HG03066 (cell line): ENCODE data around the gene PRIM2.
A peak's percentile ranks its signal among the peaks of the same experiment; 100 is the strongest.
"Not testable (repeated sequence)": the region's sequence is repeated elsewhere in the genome, so short reads cannot be mapped to it uniquely, and the experiment has no call there.

Experiments used
- ATAC-seq: cut with Tn5 transposase; IDR thresholded peaks from one replicate; pipeline ENCODE4 v1.9.1; 2021; ENCODE audit warnings: low read depth; ENCODE audit not compliant: unreplicated experiment

The PRIM2 gene

DNA sequence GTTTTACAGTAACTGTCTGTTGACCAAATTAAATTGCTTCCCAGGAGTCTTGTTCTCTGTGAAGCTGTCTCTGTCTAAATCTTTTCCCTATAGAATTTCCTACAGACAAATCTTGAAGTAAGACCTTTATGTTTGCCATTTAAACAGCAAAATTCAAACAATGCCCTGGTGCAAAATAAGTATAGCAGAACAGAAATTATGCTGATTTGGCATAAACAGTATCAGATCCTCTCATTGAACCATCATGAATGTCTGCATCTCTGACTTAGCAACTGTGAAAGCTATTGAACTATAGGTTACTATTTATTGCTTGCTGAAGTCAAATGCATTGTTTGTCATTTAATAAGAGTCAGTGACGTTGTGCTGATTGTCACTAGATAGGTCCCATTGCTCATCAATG, 123.3 kb downstream of the PRIM2 start:
- not testable (repeated sequence) for ATAC-seq

DNA sequence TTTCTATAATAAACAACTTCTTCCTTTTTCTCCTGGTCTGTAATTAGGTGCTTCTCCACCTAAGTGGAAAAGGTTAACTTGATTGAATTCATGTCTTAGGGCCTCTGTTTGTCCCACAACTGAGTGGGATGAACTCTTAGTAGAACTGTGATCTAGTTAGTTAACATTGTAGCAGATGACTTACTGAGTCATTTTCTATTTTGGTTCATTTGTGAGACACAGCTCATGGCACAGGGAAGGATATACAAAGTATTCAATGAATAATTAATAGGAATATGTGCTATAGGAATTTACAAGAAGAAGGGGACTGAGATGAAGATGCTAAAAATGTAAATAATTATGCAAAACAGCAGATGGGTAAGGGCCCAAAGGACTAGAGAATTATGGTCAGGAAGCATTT, 124.7 kb downstream of the PRIM2 start:
- not testable (repeated sequence) for ATAC-seq

DNA sequence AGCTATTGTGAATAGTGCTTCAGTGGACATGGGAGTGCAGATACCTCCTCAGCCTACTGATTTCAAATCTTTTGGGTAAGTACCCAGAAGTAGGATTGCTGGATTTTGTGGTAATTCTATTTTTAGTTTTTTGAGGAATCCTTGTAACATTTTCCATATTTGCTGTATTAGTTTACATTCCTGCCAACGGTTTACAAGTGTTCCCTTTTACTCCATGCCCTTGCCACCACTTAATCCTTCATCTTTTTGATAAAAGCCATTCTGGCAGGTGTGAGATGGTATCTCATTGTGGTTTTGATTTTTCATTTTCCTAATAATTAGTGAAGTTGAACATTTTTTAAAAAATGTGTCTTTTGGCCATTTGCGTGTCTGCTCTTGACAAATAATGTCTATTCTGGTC, 125.8 kb downstream of the PRIM2 start:
- not testable (repeated sequence) for ATAC-seq

DNA sequence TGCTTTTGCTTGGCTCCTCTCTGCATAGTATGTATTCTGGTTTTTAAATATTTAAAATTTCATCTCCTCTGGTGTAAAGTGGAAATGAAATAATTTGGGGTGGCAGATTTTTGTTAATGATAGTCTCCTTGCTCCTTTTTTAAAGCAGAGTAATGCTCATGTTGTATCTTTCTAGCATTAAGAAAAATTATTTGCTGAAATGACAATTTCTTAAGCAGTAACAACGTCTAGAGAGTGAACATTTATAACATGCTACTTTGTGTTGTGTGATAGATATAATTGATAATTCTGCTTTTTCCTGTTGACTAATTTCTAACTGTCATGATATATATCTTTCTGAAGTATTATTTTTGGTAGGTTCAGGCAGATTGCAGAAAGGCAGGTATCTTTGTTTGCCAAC, 127.4 kb downstream of the PRIM2 start:
- ATAC-seq = not testable (repeated sequence)

DNA sequence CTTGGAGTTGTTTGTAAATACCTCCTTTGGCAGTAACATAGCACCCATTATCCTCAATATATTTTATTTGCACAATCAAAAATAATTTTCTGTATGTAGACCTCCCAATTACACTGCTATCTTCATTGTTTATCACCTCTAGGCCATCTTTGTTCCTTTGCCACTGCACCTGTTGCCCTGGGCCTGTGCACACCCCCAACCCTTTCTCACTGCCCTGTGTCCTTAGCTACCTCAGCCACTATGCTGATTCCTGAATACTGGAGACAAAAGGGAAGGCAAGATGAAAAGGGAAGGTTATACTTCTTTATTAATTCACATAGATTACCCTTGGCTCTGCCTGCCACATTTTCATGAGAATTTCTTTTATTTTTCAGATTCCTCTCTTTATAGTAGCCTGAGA, 127.9 kb downstream of the PRIM2 start:
- ATAC-seq = peak; percentile 45

DNA sequence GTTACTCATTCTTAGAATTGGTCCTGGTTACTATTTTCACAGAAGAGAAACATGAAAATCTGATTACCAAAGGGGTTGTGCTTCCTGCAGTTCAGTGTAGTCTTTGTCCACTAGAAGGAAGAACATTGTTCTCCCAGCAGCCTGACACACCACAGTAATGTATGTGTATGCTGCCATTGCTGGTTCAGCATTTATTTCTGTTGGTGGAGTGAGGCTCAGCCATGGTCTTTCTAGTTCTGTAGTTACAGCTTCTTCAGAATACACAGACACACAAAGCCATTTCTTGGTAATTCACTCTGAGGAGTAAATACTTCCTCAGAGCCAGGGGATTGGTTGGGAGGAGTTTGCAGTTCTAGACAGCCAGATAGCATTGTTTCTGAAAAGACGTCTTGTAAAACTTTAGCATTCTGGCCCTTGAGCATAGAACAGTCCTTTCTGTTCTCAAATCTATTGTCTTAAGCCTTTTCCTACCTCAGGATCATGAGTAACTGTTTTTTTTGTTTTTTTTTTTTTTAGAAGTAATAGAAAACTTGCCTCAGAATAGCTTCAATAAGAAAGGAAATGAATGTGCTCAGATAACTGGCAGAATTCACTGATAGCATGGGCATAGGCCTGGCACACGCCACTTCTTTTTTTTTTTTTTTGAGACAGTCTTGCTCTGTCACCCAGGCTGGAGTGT, 128.5 kb downstream of the PRIM2 start:
- ATAC-seq = peak; percentile 70

DNA sequence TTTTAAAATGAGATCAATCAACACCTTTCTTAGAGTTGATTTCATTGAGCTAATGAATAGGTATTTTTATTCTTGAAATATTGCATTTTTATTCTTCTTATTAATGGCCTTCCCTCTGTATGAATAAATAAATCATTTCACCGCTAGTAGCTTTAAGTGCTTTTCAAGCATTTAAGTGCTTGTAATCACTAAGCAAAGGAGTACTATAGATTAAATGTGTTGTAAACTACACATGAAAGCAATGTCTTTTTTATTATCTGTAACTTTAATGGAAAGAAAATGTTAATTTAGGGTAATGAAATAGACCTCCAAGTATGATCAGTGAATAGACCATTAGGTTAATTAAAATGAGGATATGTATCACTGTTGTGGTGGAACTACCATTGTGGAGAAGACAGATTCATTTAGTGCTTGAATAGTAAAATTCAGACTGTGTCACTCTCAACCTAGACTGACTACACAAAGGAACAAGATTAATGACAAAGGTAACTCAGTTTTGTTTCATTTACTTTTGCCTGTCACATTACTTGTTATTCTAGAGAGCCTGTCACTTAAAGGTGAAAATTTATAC, 132.2 kb downstream of the PRIM2 start:
- not testable (repeated sequence) for ATAC-seq

DNA sequence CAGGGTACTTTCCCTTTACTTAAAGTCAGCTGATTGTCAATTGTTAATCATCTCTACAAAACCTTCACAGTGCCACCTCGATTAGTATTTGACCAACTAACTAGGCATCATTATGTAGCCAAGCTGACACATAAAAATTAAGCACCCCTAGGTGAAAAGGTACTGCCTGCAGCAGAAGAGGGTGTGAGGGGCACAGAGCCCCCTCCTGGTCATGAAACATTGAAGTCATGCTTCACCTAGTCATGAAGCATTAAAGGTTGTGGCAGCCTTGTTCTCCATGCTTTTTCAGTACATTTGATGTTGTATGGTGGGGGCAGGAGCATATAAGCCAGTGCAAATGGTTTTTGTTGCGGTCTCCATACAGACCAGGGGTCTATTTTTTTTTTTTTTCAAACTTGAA, 142.4 kb downstream of the PRIM2 start:
- not testable (repeated sequence) for ATAC-seq

DNA sequence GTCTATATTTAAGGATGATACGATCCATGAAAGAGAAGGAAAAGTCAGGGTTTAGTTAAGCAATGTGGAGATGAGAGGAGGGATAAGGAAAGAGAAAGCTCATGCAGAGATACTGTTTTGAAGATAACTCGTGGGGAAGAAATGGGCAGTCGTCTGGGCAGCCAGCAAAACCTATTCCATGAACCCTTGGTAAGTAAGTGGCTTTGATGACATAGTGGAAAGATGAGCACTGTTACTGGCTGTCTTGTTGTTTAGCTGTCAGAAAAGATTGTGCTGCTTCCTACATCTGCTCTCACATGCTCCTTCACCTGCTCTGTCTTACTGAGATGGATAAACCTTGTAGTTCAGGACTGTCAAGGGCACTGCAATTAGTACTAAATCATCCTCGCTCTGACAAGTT, 143.6 kb downstream of the PRIM2 start:
- ATAC-seq = not testable (repeated sequence)

DNA sequence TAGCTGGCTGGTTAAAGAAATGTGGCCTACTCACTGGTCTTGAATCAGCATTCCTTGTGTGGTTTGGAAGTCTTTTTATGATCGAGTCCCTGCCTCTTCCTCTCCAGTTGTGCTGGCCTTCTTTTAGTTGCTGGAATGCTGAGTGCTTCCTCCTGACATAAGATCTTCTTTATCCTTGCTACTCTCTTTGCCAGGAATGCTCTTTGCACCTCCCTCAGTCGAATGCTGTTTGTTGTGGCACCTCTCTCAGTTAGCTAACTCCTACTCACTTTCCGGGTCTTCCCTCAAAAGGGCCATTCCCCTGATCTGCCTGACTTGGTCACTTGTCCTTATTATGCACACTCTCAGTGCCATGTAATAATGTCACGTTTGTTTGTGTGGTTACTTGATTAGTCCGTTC, 146.4 kb downstream of the PRIM2 start:
- ATAC-seq = not testable (repeated sequence)

DNA sequence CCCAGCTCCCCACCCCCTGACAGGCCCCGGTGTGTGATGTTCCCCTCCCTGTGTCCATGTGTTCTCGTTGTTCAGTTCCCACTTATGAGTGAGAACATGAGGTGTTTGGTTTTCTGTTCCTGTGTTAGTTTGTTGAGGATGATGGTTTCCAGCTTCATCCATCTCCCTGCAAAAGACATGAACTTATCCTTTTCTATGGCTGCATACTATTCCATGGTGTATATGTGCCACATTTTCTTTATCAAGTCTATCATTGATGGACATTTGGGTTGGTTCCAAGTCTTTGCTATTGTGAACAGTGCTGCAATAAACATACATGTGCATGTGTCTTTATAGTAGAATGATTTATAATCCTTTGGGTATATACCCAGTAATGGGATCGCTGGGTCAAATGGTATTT, 148.5 kb downstream of the PRIM2 start:
- not testable (repeated sequence) for ATAC-seq

DNA sequence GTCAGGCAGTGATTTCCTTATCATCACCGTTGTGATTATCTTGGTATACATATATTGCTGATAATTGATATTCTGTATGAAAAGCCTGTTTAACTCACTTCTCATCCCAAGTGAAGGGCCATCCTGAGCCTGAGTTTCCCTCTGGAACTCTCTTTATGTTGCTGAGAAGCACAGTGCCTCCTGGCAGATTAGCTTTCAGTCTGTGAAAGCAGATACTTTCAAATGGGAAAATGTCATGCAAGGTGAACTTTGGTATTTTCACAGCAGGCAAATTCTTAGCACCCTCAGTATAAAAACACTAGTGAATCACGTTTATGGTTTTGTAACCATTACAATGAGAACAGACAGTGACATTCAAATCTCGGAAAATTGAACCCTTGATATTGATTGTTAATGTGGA, 151.6 kb downstream of the PRIM2 start:
- ATAC-seq = no peak

DNA sequence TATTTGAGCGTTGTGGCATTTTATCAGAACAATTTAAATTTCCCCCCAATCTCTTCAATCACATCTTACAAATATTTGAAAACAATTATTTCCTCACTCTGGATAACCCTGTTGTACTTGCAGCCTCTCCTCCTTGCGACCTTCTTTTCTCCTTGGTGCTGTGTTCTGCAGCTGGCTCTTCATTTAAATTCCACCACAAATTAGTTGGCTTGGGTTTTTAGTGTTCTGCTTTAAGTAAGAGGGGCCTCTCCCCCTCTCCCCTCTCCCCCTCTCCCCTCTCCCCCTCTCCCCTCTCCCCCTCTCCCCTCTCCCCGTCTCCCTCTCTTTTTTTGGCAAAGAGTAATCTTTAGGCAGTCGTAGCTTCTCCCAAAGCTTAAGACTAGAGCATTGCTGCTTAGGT, 152.7 kb downstream of the PRIM2 start:
- ATAC-seq = not testable (repeated sequence)

DNA sequence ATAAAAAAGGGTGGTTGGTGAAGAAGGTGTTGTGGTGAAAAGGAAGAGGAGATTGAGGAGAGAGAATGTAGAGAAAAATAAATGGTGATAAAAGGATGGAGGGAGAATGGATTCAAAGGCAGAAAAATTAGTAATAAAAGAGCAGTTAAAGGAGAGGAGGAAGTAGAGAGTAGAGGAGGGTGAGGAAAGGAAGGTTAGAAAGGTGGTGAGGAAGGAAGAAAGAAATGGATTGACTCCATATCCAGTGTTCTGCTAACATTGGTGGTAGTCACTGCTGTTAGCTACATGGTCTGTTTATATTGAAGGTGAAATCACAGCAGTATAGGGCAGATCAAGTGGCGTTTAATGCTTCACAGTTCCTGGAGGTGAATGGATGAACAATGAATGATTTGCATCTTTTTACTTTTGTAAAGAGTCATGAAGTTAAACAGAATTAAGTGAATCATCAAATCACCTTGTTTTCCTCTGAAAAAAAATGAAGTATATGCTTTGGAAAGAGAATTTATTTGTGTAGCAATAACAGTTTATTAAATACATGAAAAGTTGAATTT, 154.0 kb downstream of the PRIM2 start:
- ATAC-seq = not testable (repeated sequence)

DNA sequence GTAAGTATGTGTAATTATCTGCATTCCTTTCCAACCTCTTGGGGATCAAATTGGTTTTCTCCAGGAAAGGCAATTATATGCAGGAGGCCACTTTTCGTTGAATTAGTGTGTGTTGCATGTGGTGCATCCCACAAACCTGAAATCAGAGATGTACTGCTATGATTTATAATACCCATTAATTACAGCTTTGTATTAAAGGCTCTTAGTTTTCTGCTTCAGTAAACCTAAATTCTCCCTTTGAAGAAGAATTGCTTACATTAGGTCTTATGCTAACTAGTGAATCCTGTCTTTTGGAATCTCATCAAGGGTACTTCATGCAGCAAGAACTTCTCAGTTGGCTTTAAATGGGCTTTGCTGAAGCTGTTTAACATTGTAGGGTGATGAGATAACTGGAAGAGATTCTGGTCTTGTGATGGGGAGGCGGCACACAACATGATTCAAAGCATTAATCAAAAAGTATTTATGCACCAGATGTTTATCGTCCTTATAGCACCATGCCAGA, 155.5 kb downstream of the PRIM2 start:
- ATAC-seq = not testable (repeated sequence)

DNA sequence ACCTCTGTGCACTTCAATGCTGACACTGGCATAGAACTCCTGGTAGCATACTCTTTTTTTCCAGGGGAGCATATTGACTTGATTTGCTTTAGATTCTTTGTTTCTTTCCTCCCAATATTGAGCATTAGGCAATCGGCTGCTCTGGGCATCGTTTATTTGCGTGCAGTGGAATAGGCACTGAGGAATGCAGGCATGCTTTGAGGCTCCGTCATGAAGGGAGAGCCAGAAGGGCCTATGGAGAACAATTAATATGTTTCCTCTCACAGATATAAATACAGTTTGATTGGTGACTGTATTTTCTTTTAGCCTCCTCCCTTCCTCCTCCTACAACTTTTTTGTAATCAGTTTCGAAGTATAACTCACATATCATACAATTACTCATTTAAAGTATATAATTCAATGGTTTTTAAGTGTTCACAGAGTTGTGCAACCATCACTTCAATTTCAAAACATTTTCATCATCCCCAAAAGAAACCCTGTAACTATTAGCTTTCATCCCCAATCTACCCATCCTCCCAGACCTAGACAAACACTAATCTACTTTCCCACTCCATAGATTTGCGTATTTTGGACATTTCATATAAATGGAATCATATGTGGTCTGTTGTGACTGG, 157.5 kb downstream of the PRIM2 start:
- ATAC-seq = not testable (repeated sequence)

DNA sequence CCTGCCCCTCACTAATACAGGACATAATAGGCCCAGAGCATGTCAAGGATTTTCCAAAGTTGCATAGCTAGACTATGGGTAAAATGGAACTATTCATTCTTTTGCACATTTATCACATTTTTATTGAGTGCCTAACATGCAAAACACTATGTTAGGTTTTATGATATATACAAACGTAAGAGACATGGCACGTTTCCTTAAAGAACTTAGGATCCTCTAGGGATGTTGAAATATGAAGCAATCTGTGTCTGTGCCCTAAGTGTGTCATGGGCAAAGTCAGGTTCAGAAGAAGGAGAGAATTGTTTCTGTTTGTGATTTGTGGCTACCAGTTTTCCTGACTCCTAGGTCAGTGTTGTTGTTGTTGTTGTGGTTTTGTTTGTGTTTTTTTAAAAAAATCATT, 158.2 kb downstream of the PRIM2 start:
- not testable (repeated sequence) for ATAC-seq

DNA sequence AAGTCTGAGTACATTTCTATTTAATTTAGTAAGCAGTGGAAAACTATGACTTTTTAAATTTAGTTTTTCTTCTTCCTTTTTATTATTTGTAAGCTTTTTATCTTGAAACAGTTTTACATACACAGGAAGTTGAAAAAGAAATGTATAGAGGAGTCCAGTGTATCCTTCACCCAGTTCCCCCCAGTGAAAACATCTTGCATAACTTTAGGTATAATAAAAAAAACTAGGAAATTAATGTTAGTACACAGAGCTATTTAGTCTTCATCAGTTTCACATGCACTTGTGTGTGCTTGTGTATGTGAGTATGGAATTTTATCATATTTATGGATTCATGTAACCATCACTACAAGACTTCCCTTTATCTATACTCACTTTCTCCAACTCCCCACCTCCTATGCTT, 162.8 kb downstream of the PRIM2 start:
- not testable (repeated sequence) for ATAC-seq

DNA sequence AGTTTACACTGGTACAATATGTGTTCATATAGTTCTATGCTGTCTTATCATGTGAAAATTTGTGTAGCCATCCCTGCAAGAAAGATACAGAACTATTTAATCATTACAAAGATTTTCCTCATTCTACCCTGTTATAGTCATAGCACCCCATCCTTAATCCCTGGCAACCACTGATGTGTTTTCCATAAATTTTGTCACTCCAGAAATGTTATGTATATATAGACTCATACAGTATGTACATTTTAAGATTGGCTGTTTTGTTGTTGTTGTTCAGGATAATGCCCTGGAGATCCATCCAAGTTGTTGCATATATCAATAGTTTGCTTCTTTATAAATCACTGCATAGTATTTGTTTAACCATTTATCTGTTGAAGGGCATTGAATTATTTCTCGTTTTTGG, 163.7 kb downstream of the PRIM2 start:
- not testable (repeated sequence) for ATAC-seq

DNA sequence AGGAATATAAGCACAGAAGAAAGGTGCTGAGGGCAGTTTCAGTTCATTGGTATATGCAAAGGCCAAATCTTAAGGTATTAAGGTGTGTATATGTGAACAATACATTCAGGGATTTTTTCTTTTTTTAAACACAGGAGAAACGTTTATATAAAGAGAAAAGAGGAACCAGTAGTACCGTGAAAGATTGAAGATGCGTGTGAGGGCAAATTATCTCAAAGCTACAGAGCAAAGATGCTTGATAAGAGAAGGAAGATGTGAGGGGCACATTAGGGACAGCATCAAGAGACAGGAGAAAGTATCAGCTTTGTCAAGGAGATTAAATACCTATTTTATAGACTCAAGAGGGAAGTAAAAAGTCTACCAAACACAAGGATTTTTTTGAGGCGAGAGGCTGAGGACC, 165.0 kb downstream of the PRIM2 start:
- ATAC-seq = not testable (repeated sequence)

DNA sequence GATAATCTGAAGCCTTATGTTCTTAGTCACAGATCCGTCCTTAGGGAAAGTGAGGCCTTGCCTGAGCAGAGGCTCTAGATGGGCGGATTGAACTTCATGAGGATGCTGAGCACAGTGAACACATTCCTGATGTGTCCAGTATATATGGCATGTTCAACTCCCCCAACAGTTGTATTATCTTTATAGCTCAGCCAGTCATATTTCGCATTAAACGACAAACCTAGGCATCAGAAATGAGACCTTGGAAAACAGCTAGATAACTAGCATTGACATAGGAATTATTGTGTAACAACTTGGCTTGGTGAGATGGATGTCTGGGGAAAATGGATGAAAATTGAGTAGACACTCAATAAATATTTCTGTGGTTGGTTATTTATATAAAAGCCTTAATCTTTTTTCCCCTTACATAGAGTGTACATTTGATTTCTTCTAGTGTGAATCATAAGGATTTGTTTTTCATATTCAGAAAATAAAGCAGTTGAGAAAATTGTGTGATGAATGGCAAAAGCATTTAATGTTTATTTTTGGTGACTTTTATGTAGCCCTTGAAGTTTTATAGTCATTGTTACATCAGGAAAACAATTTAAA, 169.2 kb downstream of the PRIM2 start:
- not testable (repeated sequence) for ATAC-seq
